Choroid plexus epithelial cell (primary cell): ENCODE results near the gene TNNT3.

ENCODE experiments used
- DNase-seq: peaks from one replicate; pipeline ENCODE4 v3.0.0-alpha.2; 2010; ENCODE audit warnings: low read depth
- H3K4me3 ChIP-seq: 2 replicates; pipeline ENCODE4 v1.5.1; 2011; ENCODE audit warnings: low read depth, mild to moderate bottlenecking, control low read depth, low read length, moderate library complexity
- CTCF ChIP-seq: conservative IDR thresholded peaks from 2 replicates; pipeline ENCODE4 v1.5.1; 2011; ENCODE audit warnings: low read depth, mild to moderate bottlenecking, control low read depth, inconsistent platforms, low read length, moderate library complexity

TNNT3 gene

DNA sequence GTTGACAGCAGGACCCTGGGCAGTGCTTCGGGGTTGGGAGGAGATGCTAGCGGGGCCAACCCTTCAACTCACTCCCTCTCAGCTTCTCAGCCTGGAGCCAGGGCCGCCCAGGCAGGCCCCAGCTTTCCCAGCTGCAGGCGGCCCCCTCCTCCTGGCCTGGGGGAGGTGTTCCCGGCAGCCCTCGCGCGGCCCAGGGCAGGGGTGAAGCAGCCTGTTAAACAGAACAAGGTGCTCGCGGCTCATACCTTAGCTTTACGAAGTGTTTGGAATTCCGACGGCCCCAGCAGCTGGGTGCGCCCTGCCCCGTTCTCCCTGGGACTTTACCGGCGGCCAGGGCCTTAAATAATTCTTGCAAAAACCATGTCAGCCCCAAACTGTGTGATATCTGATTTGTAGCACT lies 44.8 kb downstream of the TNNT3 start:
- DNase-seq: no peak
- H3K4me3 ChIP-seq: no peak overlapping the region
- no peak for TF ChIP-seq CTCF

GRCh38 chr11:1964955-1965354 lies 45.5 kb downstream of the TNNT3 start:
- DNase-seq: no peak
- no peak overlapping the region for H3K4me3 ChIP-seq
- no peak for TF ChIP-seq CTCF

- H3K4me3 ChIP-seq: no peak overlapping the region
- no peak for TF ChIP-seq CTCF
- no peak for DNase-seq
Measured at GRCh38 chr11:1966531-1966930, 47.0 kb downstream of the TNNT3 start.

DNA sequence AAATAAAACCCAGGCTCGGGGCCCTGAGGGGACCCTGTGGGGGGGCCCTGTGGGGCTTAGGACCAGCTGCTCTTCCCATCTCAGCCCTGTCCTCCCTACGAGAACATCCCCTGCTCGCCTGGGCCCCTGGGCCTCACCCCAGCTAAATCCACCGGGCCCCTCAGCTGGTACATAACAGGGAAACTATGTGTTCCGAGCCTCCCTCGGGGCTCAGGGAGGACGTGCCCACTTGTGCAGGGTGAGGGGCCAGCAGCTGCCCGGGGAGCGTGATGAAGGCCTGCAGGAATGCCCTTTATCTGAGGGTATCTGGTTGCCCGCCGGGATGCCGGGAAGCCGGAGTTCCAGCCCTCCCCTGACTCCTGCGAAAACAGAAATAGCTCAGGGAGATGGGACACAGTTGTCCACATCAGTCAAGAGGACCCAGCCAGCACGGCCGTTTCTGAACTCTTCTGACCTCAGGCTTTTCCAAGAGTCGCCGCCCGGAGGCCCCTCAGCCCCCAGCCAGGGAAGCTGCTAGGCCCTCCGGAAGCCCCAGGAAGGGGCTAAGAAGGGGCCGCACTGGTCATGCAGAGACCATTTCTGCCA lies 48.2 kb downstream of the TNNT3 start:
- TF ChIP-seq CTCF: no peak
- no peak overlapping the region for H3K4me3 ChIP-seq
- no peak for DNase-seq

DNA sequence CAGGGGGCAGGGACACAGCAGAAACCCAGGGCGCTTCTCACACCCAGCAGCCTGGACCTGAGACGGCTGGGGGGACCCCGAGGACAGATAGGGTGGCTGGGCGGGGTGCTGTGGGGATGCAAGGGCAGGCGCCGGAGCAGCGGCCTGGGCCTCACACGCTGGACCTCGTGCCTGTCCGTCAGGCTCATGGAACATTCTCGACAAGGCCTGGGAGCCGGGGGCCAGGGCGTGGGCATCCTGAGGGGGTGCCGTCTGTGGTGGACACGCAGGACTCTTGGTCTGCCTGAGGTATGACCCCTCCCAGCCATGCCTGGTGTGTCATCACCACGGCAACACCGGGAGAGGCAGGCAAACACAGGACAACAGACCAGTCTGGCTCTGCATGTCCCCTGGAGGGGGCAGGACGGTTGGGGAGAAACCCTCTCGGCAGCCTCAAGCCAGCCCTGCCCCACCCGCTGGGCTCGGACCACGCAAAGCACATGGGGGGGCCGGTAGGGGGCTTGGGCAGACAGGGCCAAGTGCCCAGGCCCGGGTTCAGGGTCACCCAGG lies 49.0 kb downstream of the TNNT3 start:
- TF ChIP-seq CTCF: no peak
- DNase-seq: no peak
- H3K4me3 ChIP-seq: no peak overlapping the region

DNA sequence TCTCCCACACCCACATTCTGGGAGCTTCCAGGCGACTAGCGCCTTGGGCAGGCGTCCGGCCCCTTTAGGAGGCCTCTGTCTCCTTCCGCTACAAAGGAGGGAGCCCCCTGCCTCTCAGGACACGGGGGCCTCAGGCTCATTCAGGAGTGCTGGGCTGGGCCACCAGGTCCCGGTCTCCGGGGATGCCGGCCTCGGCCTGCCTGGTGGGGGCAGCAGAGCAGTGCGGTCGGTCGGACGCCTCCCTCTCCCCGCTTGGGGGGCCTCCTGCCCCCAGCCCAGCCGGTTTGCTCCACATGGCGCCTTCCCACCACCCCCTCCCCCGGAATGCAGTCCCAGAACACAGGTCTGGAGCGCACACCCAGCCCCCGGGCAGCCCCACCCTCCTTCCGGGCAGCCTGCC lies 49.5 kb downstream of the TNNT3 start:
- TF ChIP-seq CTCF: no peak
- no peak for DNase-seq
- no peak overlapping the region for H3K4me3 ChIP-seq

DNA sequence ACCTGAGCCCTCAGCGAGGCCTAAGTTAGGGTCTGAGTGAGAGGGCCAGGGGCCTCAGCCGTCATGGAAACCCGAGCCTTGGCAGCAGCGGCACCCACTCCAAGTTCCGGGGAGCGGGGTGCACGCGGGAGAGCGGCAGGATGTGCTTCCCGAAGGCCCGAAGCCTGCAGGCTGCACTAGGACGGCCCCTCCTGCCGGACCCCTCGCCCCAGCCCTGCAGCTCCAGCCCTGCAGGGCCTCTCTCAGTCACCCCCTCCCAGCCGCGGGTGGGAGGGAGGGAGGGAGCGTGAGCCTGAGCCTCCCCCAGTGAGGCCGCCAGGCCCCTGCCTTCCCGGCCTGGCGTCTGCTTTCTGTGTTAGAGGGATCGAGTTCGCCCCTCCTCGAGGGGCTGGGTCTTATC lies 50.3 kb downstream of the TNNT3 start:
- no peak overlapping the region for H3K4me3 ChIP-seq
- DNase-seq: no peak
- TF ChIP-seq CTCF: no peak
